Psoas muscle (tissue), 8 donors: ENCODE results near the gene WNT3A. TPM values are rescaled to one million over a fixed set of nuclear protein-coding genes. Genes with fewer than 3 reads are reported as not detected.

ENCODE experiments used
- ATAC-seq, 4 donors: fragments of 200-7000 bp; cut with Tn5 transposase; one replicate each; pipeline ENCODE4 v1.9.1; 2020; ENCODE audit warnings: moderate library complexity in 3 of 4, mild to moderate bottlenecking in 2 of 4
- DNase-seq, 2 donors: peaks; one replicate each; pipeline ENCODE4 v3.0.0-alpha.2; 2020
- H3K27ac ChIP-seq: fragments of 200-600 bp; one replicate; pipeline ENCODE4 v1.8.0; 2022
- H3K27me3 ChIP-seq, 3 donors: fragments of 200-600 bp in 1 of 3; one replicate each; pipeline versions ENCODE4 v1.6.1 to v1.8.0; 2013 to 2022; ENCODE audit warnings: low read length in 2 of 3, mild to moderate bottlenecking in 2 of 3, moderate library complexity in 1 of 3; ENCODE audit not compliant: insufficient read depth in 3 of 3
- H3K36me3 ChIP-seq, 2 donors: fragments of 200-600 bp in 1 of 2; one replicate each; pipeline versions ENCODE4 v1.6.1 to v1.8.0; 2013 to 2022; ENCODE audit warnings: low read depth in 1 of 2, mild to moderate bottlenecking in 1 of 2, moderate library complexity in 1 of 2; ENCODE audit not compliant: insufficient read depth in 1 of 2
- H3K4me1 ChIP-seq: fragments of 200-600 bp; one replicate; pipeline ENCODE4 v1.8.0; 2022
- H3K4me3 ChIP-seq: fragments of 200-600 bp; one replicate; pipeline ENCODE4 v1.8.0; 2022; ENCODE audit warnings: mild to moderate bottlenecking
- H3K9me3 ChIP-seq: fragments of 200-600 bp; one replicate; pipeline ENCODE4 v1.8.0; 2022
- CTCF ChIP-seq: fragments of 200-600 bp; IDR thresholded peaks from one replicate; pipeline ENCODE4 v1.8.0; 2022; ENCODE audit warnings: antibody characterized with exemption
- WGBS, 3 donors: extraction: QIAGEN DNeasy Blood & Tissue Kit; methylation state at CpG; one replicate each; pipeline versions ENCODE4 v1.1.6 to v1.1.7; 2013; 5-methylcytosine and 5-hydroxymethylcytosine counted together
- intact Hi-C, 2 donors: fragments of 100-400 bp; cut with DNase I; formaldehyde crosslinking; loops; one replicate each; pipeline versions ENCODE4 v1.11.0 to v1.14.2; 2022
- polyA plus RNA-seq, 3 donors: library from polyadenylated mRNA; stranded (reverse); fragments of 200-250 nt; gene quantifications; one replicate each; pipeline ENCODE4 v1.2.3, GENCODE V29; 2013
- total RNA-seq, 4 donors: library from RNA; stranded (reverse); fragmentation: NEBNext Ultra II Directional in 2 of 4; extraction: Animal tissue kit (Norgen Biotek cat#: 25700) in 2 of 4; gene quantifications; one replicate each; pipeline versions ENCODE4 v1.2.1 to v1.2.4, GENCODE V29; 2021 to 2023
- donor health status: healthy with polysubstance abuse.
- donor health status: DM: no; HTN: no; CAD: no; lungs with moderate emphysema.
- donor health status: Bipolar disorder and iron deficiency.
- donor health status: healthy.
- donor health status: DM: yes; HTN: yes; CAD: no.
- donor health status: DM: no; HTN: no; CAD: no.
- donor health status: DM: no; HTN: no; CAD: no.
- donor health status: DM: yes; HTN: yes; CAD: no.

The WNT3A gene
- total and polyA plus RNA-seq, 7 donors: not detected

GRCh38 chr1:228105996-228106799, 99.4 kb downstream of the WNT3A start:
- no peak for DNase-seq
- 80 to 85% (median 83%) methylated on average over 8 of the region's 8 CpGs for WGBS, 3 donors
- Histone ChIP-seq H3K4me1 (peaks cover 35% of the 10 kb centered on the region), H3K36me3 (peaks cover 0 to 22% of the 10 kb centered on the region in 2 donors), H3K27me3 (no peaks in the 10 kb centered on the region), H3K27ac (no peak overlapping the region), H3K9me3 (no peaks in the 10 kb centered on the region), H3K4me3 (no peak overlapping the region)
- intact Hi-C loops: no loop called here
- no peak for TF ChIP-seq CTCF
- ATAC-seq: no peak

- Histone ChIP-seq H3K4me3 (no peak overlapping the region), H3K27me3 (no peaks in the 10 kb centered on the region), H3K4me1 (peaks cover 35% of the 10 kb centered on the region), H3K36me3 (peaks cover 0 to 22% of the 10 kb centered on the region in 2 donors), H3K9me3 (no peaks in the 10 kb centered on the region), H3K27ac (no peak overlapping the region)
- DNase-seq (no peak), ATAC-seq (no peak)
- WGBS, 3 donors: 86 to 89% (median 88%) methylated on average over 9 of the region's 9 CpGs
- TF ChIP-seq CTCF: no peak
- intact Hi-C loops: no loop called here
These were observed 99.9 kb downstream of the WNT3A start for GRCh38 chr1:228106800-228107054.

GRCh38 chr1:228107636-228108035, 100.8 kb downstream of the WNT3A start:
- intact Hi-C loops: no loop called here
- DNase-seq: no peak

GRCh38 chr1:228108055-228108690, 101.4 kb downstream of the WNT3A start:
- ATAC-seq (no peak), DNase-seq (no peak)
- H3K27ac ChIP-seq: peak overlapping the region; percentile 88
- whole genome bisulfite sequencing, 3 donors: 74 to 84% (median 77%) methylated on average over 11 of the region's 11 CpGs
- peaks cover 0 to 22% of the 10 kb centered on the region in 2 donors for H3K36me3 ChIP-seq
- H3K4me1 ChIP-seq: peaks cover 29% of the 10 kb centered on the region
- no peaks in the 10 kb centered on the region for H3K27me3 ChIP-seq
- peak overlapping the region; percentile 98 for H3K4me3 ChIP-seq
- TF ChIP-seq CTCF: no peak
- no peaks in the 10 kb centered on the region for H3K9me3 ChIP-seq
- intact Hi-C loops: no loop called here

More at GRCh38 chr1:228107636-228108035, 100.8 kb downstream of the WNT3A start:
- TF ChIP-seq CTCF: no peak
- H3K4me1 ChIP-seq: peaks cover 29% of the 10 kb centered on the region
- no peak for ATAC-seq
- H3K27ac ChIP-seq: no peak overlapping the region
- H3K9me3 ChIP-seq: no peaks in the 10 kb centered on the region
- WGBS, 3 donors: 85 to 86% (median 85%) methylated on average over 19 of the region's 19 CpGs
- H3K27me3 ChIP-seq: no peaks in the 10 kb centered on the region
- H3K36me3 ChIP-seq: peaks cover 0 to 22% of the 10 kb centered on the region in 2 donors
- H3K4me3 ChIP-seq: no peak overlapping the region
